Tibial nerve (tissue), 4 donors: ENCODE measurements around the gene PAPPA. TPM values are rescaled to one million over a fixed set of nuclear protein-coding genes. Genes with fewer than 3 reads are reported as not detected.

Experiments
- DNase-seq, 2 donors: peaks; one replicate each; pipeline ENCODE4 v3.0.0-alpha.2; 2019; ENCODE audit warnings: low spot score in 2 of 2
- H3K27ac ChIP-seq, 4 donors: fragments of 200-600 bp; sonication (generic) in 3 of 4; one replicate each; pipeline ENCODE4 v1.5.1; 2017 to 2019; ENCODE audit warnings: mild to moderate bottlenecking in 1 of 4
- H3K27me3 ChIP-seq, 2 donors: fragments of 200-600 bp; sonication (generic) in 1 of 2; one replicate each; pipeline versions ENCODE4 v1.5.1 to v1.6.0; 2017 to 2019
- H3K36me3 ChIP-seq, 3 donors: fragments of 200-600 bp; sonication (generic); one replicate each; pipeline ENCODE4 v1.5.1; 2018 to 2019
- H3K4me1 ChIP-seq, 4 donors: fragments of 200-600 bp; sonication (generic) in 3 of 4; one replicate each; pipeline ENCODE4 v1.5.1; 2017 to 2019
- H3K4me3 ChIP-seq, 4 donors: fragments of 200-600 bp; sonication (generic) in 3 of 4; one replicate each; pipeline ENCODE4 v1.5.1; 2017 to 2019; ENCODE audit warnings: mild to moderate bottlenecking in 1 of 4, moderate library complexity in 1 of 4
- H3K9me3 ChIP-seq, 4 donors: fragments of 200-600 bp; sonication (generic) in 3 of 4; one replicate each; pipeline ENCODE4 v1.5.1; 2017 to 2019
- CTCF ChIP-seq, 5 experiments: fragments of 200-600 bp in 3 of 5; fragments of 450-650 bp in 2 of 5; sonication (generic) in 3 of 5; IDR thresholded peaks; one replicate each; pipeline ENCODE4 v1.5.1; 2016 to 2019; ENCODE audit warnings: antibody characterized with exemption in 5 of 5, mild to moderate bottlenecking in 3 of 5, moderate library complexity in 2 of 5
- EP300 ChIP-seq, 2 donors: sonication (generic); formaldehyde crosslinking; IDR thresholded peaks; one replicate each; pipeline ENCODE4 v1.6.1; 2017; ENCODE audit warnings: antibody characterized with exemption in 2 of 2, mild to moderate bottlenecking in 1 of 2
- POLR2A ChIP-seq, 2 donors: fragments of 450-650 bp; IDR thresholded peaks; one replicate each; pipeline ENCODE4 v1.6.1; 2017; ENCODE audit warnings: antibody characterized with exemption in 2 of 2, mild to moderate bottlenecking in 2 of 2, moderate library complexity in 2 of 2
- WGBS, 2 donors: methylation state at CpG; one replicate each; pipeline ENCODE4 v1.1.5; 2018; 5-methylcytosine and 5-hydroxymethylcytosine counted together
- total RNA-seq, 4 donors: library from RNA; depleted of rRNA; stranded (reverse); fragments of >200 nt; gene quantifications; one replicate each; pipeline ENCODE4 v1.1.0, GENCODE V29; 2016

The PAPPA gene
- total RNA-seq, 4 donors from 2014 or later, result 1.0 to 8.1 (median 4.0) TPM

- Histone ChIP-seq H3K27ac (no peak overlapping the region), H3K36me3 (peaks cover 0 to 16% (median 0%) of the 10 kb centered on the region in 3 donors), H3K27me3 (no peaks in the 10 kb centered on the region), H3K4me1 (no peaks in the 10 kb centered on the region), H3K4me3 (no peak overlapping the region), H3K9me3 (no peaks in the 10 kb centered on the region)
- 88 to 89% methylated on average over 2 of the region's 2 CpGs for WGBS, 2 donors
- no peak for DNase-seq
- no peak for TF ChIP-seq CTCF (IDR thresholded peaks at IDR 0.05)
- TF ChIP-seq EP300 (IDR thresholded peaks at IDR 0.05), result no peak
- TF ChIP-seq POLR2A (IDR thresholded peaks at IDR 0.05), result no peak
Measured at GRCh38 chr9:116191576-116192415, 38.2 kb downstream of the PAPPA start.

DNA sequence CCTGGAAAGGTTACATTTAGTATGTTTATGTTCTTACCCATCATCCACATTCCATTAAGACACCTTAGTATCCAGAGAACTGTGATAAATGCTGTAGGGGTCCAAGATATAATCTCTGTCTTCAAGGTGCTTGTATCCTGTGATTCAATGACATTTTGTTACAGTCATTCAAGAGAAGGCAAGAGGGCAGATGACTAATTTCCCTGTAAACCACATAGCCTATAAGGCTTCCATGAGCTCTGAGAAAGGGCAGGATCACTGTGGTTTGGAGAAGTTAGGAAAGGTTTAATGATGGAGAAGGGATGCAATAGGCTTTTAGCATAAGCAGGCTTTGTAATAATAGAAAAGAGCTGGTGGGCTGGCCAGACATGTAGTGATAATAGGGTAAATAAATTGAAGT lies 40.0 kb downstream of the PAPPA start:
- H3K9me3 ChIP-seq, result no peaks in the 10 kb centered on the region
- TF ChIP-seq CTCF (IDR thresholded peaks at IDR 0.05) (no peak), POLR2A (IDR thresholded peaks at IDR 0.05) (no peak), EP300 (IDR thresholded peaks at IDR 0.05) (no peak)
- peaks cover 0 to 7% (median 0%) of the 10 kb centered on the region in 3 donors for H3K36me3 ChIP-seq
- no peak overlapping the region for H3K4me3 ChIP-seq
- no peaks in the 10 kb centered on the region for H3K4me1 ChIP-seq
- no peak for DNase-seq
- H3K27ac ChIP-seq, result no peak overlapping the region
- no peaks in the 10 kb centered on the region for H3K27me3 ChIP-seq

DNA sequence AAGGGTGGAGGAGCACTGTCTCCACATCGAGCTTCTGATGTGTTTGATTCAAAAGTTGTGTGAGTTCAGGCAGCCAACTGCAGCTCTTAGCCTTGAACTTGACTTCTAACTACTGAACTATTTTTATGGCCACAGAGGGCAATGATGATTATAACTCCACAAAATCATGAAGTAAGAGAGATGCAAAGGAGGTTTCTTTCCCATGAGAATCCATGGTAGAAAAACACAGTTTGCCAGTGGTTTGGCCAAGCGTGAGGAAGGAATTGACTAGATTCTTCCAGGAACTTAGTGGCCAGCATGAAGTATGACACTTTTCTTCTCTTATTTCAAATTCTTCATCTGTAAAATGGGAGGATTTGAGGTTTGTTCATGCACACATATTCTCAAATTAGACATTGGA lies 43.2 kb downstream of the PAPPA start:
- no peak for TF ChIP-seq CTCF (IDR thresholded peaks at IDR 0.05)
- TF ChIP-seq EP300 (IDR thresholded peaks at IDR 0.05), result no peak
- no peak for TF ChIP-seq POLR2A (IDR thresholded peaks at IDR 0.05)
- no peak for DNase-seq
- no peaks in the 10 kb centered on the region for H3K4me1 ChIP-seq
- no peak overlapping the region for H3K4me3 ChIP-seq
- H3K36me3 ChIP-seq, result no peaks in the 10 kb centered on the region
- no peaks in the 10 kb centered on the region for H3K9me3 ChIP-seq
- H3K27ac ChIP-seq, result no peak overlapping the region
- no peaks in the 10 kb centered on the region for H3K27me3 ChIP-seq
- WGBS, 2 donors, result 77 to 89% methylated on average over 2 of the region's 2 CpGs

DNA sequence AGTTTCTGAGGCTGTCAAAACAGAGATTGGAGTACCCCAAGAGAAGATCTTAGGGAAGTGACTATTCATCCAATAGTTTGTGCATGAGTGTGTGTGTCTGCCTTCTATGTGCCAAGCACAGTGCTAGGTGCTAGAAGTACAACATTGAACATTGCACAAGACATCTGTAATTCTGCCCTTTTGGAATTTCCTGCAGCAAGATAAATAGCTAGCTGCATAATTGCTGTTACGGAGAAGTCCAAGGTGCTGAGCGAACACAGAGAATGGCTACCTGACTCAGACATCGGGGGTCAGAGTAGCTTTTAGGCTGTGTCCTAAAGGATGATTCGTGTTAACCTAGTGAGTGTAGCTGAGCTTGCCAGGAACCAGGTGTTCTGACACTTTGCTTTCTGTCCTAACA lies 44.8 kb downstream of the PAPPA start:
- H3K4me3 ChIP-seq, result no peak overlapping the region
- DNase-seq, result no peak
- WGBS, 2 donors, result 91 to 92% methylated on average over 4 of the region's 4 CpGs
- H3K27me3 ChIP-seq, result no peaks in the 10 kb centered on the region
- no peaks in the 10 kb centered on the region for H3K36me3 ChIP-seq
- no peak overlapping the region for H3K27ac ChIP-seq
- no peaks in the 10 kb centered on the region for H3K4me1 ChIP-seq
- TF ChIP-seq POLR2A (IDR thresholded peaks at IDR 0.05), result no peak
- TF ChIP-seq CTCF (IDR thresholded peaks at IDR 0.05), result no peak
- no peaks in the 10 kb centered on the region for H3K9me3 ChIP-seq

DNA sequence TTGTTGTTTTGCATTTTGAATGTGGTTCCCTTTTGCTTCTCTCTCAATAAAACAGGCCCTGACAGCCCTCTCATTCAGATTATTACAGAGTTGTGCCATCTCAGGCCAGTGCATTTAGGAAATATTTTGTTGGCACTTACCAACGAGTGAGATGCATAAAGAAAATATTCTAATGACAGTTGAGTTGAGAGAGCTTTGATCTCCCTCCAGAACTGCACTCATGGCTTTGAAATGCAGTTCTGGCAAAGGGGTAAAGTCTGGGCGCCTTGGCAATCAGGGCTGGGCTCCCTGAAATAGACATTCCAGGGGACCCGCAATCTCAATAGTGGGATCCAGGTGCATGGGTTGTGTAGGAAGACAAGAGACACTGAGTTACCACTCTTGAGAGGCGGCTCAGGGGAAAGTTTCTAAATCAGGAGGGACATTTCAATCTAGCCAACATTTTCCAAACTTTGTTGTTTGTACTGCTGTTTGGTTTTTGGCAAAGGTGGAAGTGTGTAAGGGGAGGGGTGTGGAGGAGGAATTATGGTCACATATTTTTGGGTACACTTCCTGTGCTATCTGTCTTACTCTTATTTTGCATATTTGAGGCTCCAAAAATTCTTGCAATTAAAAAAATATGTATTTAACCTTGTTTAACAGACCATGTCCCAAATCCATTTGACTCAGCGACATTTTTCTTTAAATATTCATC lies 48.8 kb downstream of the PAPPA start:
- H3K4me3 ChIP-seq, result no peak overlapping the region
- H3K4me1 ChIP-seq, result no peaks in the 10 kb centered on the region
- DNase-seq, result no peak
- TF ChIP-seq POLR2A (IDR thresholded peaks at IDR 0.05), result no peak
- no peak for TF ChIP-seq EP300 (IDR thresholded peaks at IDR 0.05)
- TF ChIP-seq CTCF (IDR thresholded peaks at IDR 0.05), result no peak
- H3K27me3 ChIP-seq, result no peaks in the 10 kb centered on the region
- no peak overlapping the region for H3K27ac ChIP-seq
- H3K9me3 ChIP-seq, result no peaks in the 10 kb centered on the region
- no peaks in the 10 kb centered on the region for H3K36me3 ChIP-seq
- 74 to 78% methylated on average over 5 of the region's 5 CpGs for WGBS, 2 donors
